Transverse colon (tissue), 4 donors: Measurements from ENCODE around the gene TBC1D2B.
"Not testable (repeated sequence)": the region's sequence is repeated elsewhere in the genome, so short reads cannot be mapped to it uniquely, and the experiment has no call there.

Experiments used
- EP300 ChIP-seq: sonication (generic); formaldehyde crosslinking; IDR thresholded peaks from one replicate; pipeline ENCODE4 v1.6.1; 2017; ENCODE audit warnings: antibody characterized with exemption, low read depth
- POLR2A ChIP-seq: fragments of 450-650 bp; IDR thresholded peaks from one replicate; pipeline ENCODE4 v1.6.1; 2016; ENCODE audit warnings: antibody characterized with exemption, mild to moderate bottlenecking, moderate library complexity
- POLR2AphosphoS5 ChIP-seq, 3 donors: sonication (generic); formaldehyde crosslinking; IDR thresholded peaks; one replicate each; pipeline ENCODE4 v1.6.1; 2016; ENCODE audit warnings: antibody characterized with exemption in 3 of 3
- TF ChIP-seq, protein P1 (sequence below), 5 experiments: fragments of 200-600 bp in 3 of 5; fragments of 450-650 bp in 2 of 5; sonication (generic) in 3 of 5; IDR thresholded peaks; 1 replicate in 2 of 5; 2 replicates in 3 of 5; pipeline ENCODE4 v1.5.1; 2016 to 2017; ENCODE audit warnings: antibody characterized with exemption in 5 of 5, inconsistent platforms in 3 of 5, mild to moderate bottlenecking in 2 of 5, moderate library complexity in 1 of 5

DNA sequence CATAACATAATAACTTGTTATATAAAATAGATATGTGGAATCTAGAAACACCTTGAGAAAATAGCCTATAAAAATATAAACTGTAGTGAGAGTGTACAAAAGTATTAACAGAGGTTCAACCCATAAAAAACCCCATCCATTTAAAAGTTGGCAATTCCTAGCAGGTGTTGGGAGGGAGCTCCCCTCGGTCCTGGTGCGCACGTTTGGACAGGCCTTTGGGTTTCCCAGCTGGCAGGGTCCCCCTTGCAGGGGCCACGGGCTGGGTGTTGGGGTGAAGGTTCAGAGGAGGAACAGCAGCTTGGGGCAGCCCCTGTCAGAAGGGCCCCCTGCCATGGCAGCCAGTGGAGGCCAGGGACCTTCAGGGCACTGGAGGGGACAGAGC, 82.0 kb downstream of the TBC1D2B start:
- not testable (repeated sequence) for TF ChIP-seq POLR2A; EP300; POLR2AphosphoS5 (IDR thresholded peaks at IDR 0.05)
- TF ChIP-seq, protein P1, sequence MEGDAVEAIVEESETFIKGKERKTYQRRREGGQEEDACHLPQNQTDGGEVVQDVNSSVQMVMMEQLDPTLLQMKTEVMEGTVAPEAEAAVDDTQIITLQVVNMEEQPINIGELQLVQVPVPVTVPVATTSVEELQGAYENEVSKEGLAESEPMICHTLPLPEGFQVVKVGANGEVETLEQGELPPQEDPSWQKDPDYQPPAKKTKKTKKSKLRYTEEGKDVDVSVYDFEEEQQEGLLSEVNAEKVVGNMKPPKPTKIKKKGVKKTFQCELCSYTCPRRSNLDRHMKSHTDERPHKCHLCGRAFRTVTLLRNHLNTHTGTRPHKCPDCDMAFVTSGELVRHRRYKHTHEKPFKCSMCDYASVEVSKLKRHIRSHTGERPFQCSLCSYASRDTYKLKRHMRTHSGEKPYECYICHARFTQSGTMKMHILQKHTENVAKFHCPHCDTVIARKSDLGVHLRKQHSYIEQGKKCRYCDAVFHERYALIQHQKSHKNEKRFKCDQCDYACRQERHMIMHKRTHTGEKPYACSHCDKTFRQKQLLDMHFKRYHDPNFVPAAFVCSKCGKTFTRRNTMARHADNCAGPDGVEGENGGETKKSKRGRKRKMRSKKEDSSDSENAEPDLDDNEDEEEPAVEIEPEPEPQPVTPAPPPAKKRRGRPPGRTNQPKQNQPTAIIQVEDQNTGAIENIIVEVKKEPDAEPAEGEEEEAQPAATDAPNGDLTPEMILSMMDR (IDR thresholded peaks at IDR 0.05): not testable (repeated sequence)
